Liver (tissue), 9 donors: Measurements from ENCODE around the gene WNT7B. TPM values are rescaled to one million over a fixed set of nuclear protein-coding genes. Genes with fewer than 3 reads are reported as not detected.

ENCODE experiments used
- DNase-seq: peaks from one replicate; pipeline ENCODE4 v3.0.0-alpha.2; 2017; ENCODE audit warnings: low spot score
- H3K27ac ChIP-seq, 2 donors: one replicate each; pipeline ENCODE4 v1.7.0; 2013; ENCODE audit warnings: inconsistent platforms in 2 of 2, low read length in 2 of 2, control low read depth in 1 of 2, low read depth in 1 of 2, mild to moderate bottlenecking in 1 of 2
- H3K27me3 ChIP-seq, 4 donors: one replicate each; pipeline versions ENCODE4 v1.6.1 to v1.7.0; 2013; ENCODE audit warnings: low read length in 3 of 4, inconsistent platforms in 1 of 4, mild to moderate bottlenecking in 1 of 4, moderate library complexity in 1 of 4; ENCODE audit not compliant: control insufficient read depth in 4 of 4, insufficient read depth in 4 of 4
- H3K36me3 ChIP-seq, 4 donors: one replicate each; pipeline versions ENCODE4 v1.6.1 to v1.7.0; 2013; ENCODE audit warnings: low read length in 3 of 4, mild to moderate bottlenecking in 3 of 4, low read depth in 1 of 4, moderate library complexity in 1 of 4; ENCODE audit not compliant: control insufficient read depth in 4 of 4, insufficient read depth in 3 of 4
- H3K4me1 ChIP-seq, 4 donors: one replicate each; pipeline versions ENCODE4 v1.6.1 to v1.7.0; 2013; ENCODE audit warnings: low read length in 3 of 4, mild to moderate bottlenecking in 3 of 4, moderate library complexity in 1 of 4; ENCODE audit not compliant: control insufficient read depth in 4 of 4, insufficient read depth in 4 of 4
- H3K4me3 ChIP-seq, 3 donors: one replicate each; pipeline versions ENCODE4 v1.6.1 to v1.7.0; 2013; ENCODE audit warnings: low read length in 3 of 3, control low read depth in 1 of 3, low read depth in 1 of 3, mild to moderate bottlenecking in 1 of 3
- H3K9ac ChIP-seq, 2 donors: one replicate each; pipeline ENCODE4 v1.7.0; 2013; ENCODE audit warnings: low read length in 2 of 2, mild to moderate bottlenecking in 2 of 2, moderate library complexity in 2 of 2, control low read depth in 1 of 2, low read depth in 1 of 2
- H3K9me3 ChIP-seq, 4 donors: one replicate each; pipeline versions ENCODE4 v1.6.1 to v1.7.0; 2013; ENCODE audit warnings: low read length in 3 of 4; ENCODE audit not compliant: control insufficient read depth in 4 of 4
- ATF3 ChIP-seq: IDR thresholded peaks from 2 replicates; pipeline ENCODE4 v1.6.1; 2016; ENCODE audit warnings: antibody characterized with exemption
- CTCF ChIP-seq: fragments of 150-350 bp; IDR thresholded peaks from 2 replicates; pipeline ENCODE4 v1.5.1; 2017; ENCODE audit warnings: improper control_type of control experiment, low read depth, low read length; ENCODE audit not compliant: missing input control
- EGR1 ChIP-seq, 2 donors: IDR thresholded peaks; 2 replicates each; pipeline ENCODE4 v1.6.1; 2016 to 2018; ENCODE audit warnings: antibody characterized with exemption in 2 of 2, low read depth in 2 of 2
- FOXA1 ChIP-seq: IDR thresholded peaks from 2 replicates; pipeline ENCODE4 v1.6.1; 2016; ENCODE audit warnings: antibody characterized with exemption
- FOXA2 ChIP-seq: IDR thresholded peaks from 2 replicates; pipeline ENCODE4 v1.6.1; 2016; ENCODE audit warnings: antibody characterized with exemption
- GABPA ChIP-seq, 2 donors: IDR thresholded peaks in 1 of 2; conservative IDR thresholded peaks in 1 of 2; 2 replicates each; pipeline ENCODE4 v1.6.1; 2016; ENCODE audit warnings: antibody characterized with exemption in 2 of 2, mild to moderate bottlenecking in 1 of 2, moderate library complexity in 1 of 2
- HNF4A ChIP-seq, 2 donors: conservative IDR thresholded peaks; 2 replicates each; pipeline ENCODE4 v1.6.1; 2016; ENCODE audit warnings: antibody characterized with exemption in 2 of 2, mild to moderate bottlenecking in 2 of 2
- HNF4G ChIP-seq: IDR thresholded peaks from 2 replicates; pipeline ENCODE4 v1.6.1; 2016; ENCODE audit warnings: antibody characterized with exemption
- JUND ChIP-seq, 2 donors: IDR thresholded peaks; 2 replicates each; pipeline ENCODE4 v1.6.1; 2016; ENCODE audit warnings: antibody characterized with exemption in 2 of 2
- MAX ChIP-seq: IDR thresholded peaks from 2 replicates; pipeline ENCODE4 v1.6.1; 2016; ENCODE audit warnings: antibody characterized with exemption
- NR2F2 ChIP-seq: IDR thresholded peaks from 2 replicates; pipeline ENCODE4 v1.6.1; 2016; ENCODE audit warnings: antibody characterized with exemption
- RAD21 ChIP-seq, 2 donors: IDR thresholded peaks; 2 replicates each; pipeline ENCODE4 v1.6.1; 2016; ENCODE audit warnings: antibody characterized with exemption in 2 of 2, mild to moderate bottlenecking in 2 of 2
- RXRA ChIP-seq, 2 donors: IDR thresholded peaks; 2 replicates each; pipeline ENCODE4 v1.6.1; 2017 to 2018; ENCODE audit warnings: antibody characterized with exemption in 2 of 2, mild to moderate bottlenecking in 1 of 2
- TAF1 ChIP-seq: conservative IDR thresholded peaks from 2 replicates; pipeline ENCODE4 v1.6.1; 2016; ENCODE audit warnings: antibody characterized with exemption, mild to moderate bottlenecking
- YY1 ChIP-seq: IDR thresholded peaks from 2 replicates; pipeline ENCODE4 v1.6.1; 2016; ENCODE audit warnings: antibody characterized with exemption, mild to moderate bottlenecking
- ZBTB33 ChIP-seq: IDR thresholded peaks from 2 replicates; pipeline ENCODE4 v1.6.1; 2016; ENCODE audit warnings: antibody characterized with exemption
- WGBS: extraction: QIAGEN DNeasy Blood & Tissue Kit; methylation state at CpG from one replicate; pipeline ENCODE4 v1.1.7; 2013; 5-methylcytosine and 5-hydroxymethylcytosine counted together
- polyA plus RNA-seq, 2 donors: library from polyadenylated mRNA; stranded (reverse) in 1 of 2; unstranded in 1 of 2; fragments of 200-250 nt in 1 of 2; fragments of >200 nt in 1 of 2; fragmentation: Nextera tagmentation in 1 of 2; extraction: Ambion mirVana in 1 of 2; gene quantifications; one replicate each; pipeline versions ENCODE4 v1.2.1 to v1.2.3, GENCODE V29; 2013 to 2015
- total RNA-seq, 2 donors: library from RNA; depleted of rRNA; stranded (reverse); fragments of >200 nt; gene quantifications; one replicate each; pipeline ENCODE4 v1.2.3, GENCODE V29; 2014
- donor health status: healthy.
- donor health status: healthy.
- donor health status: healthy.
- donor health status: healthy.
- donor health status: healthy.

The WNT7B gene
- total and polyA plus RNA-seq, 4 donors, result 0.06 to 0.28 TPM; not detected in 2

- no peak for TF ChIP-seq YY1
- TF ChIP-seq TAF1, result no peak
- TF ChIP-seq JUND (IDR thresholded peaks at IDR 0.05), result no peak
- no peak for TF ChIP-seq ZBTB33
- TF ChIP-seq ATF3, result no peak
- TF ChIP-seq GABPA (IDR thresholded peaks at IDR 0.05 in 1 of 2, conservative IDR thresholded peaks at IDR 0.05 in 1 of 2), result no peak
- no peak for TF ChIP-seq FOXA1
- no peak for TF ChIP-seq RAD21 (IDR thresholded peaks at IDR 0.05)
- TF ChIP-seq EGR1 (IDR thresholded peaks at IDR 0.05; ENCODE audit: low read depth in 2 of 2), result no peak
- no peak for TF ChIP-seq RXRA (IDR thresholded peaks at IDR 0.05)
- TF ChIP-seq FOXA2, result no peak
- no peak for TF ChIP-seq NR2F2
- TF ChIP-seq HNF4A (conservative IDR thresholded peaks at IDR 0.05), result no peak
- no peak for TF ChIP-seq CTCF
- no peak for TF ChIP-seq HNF4G
- H3K9me3 ChIP-seq, result peaks cover 2 to 5% (median 3%) of the 10 kb centered on the region in 4 donors
- H3K27ac ChIP-seq, result no peak overlapping the region
- no peaks in the 10 kb centered on the region for H3K27me3 ChIP-seq
- DNase-seq, result no peak
- H3K4me1 ChIP-seq, result no peaks in the 10 kb centered on the region
- 93% methylated on average over 2 of the region's 2 CpGs for WGBS
- no peak overlapping the region for H3K4me3 ChIP-seq
- no peak overlapping the region for H3K9ac ChIP-seq
- no peaks in the 10 kb centered on the region for H3K36me3 ChIP-seq
Observed at GRCh38 chr22:45914309-45914708, 62.7 kb downstream of the WNT7B start.

GRCh38 chr22:45912910-45913309, 64.1 kb downstream of the WNT7B start:
- DNase-seq, result no peak
- H3K9me3 ChIP-seq, result peaks cover 2 to 5% (median 3%) of the 10 kb centered on the region in 4 donors
- no peaks in the 10 kb centered on the region for H3K36me3 ChIP-seq
- 80% methylated on average over 6 of the region's 6 CpGs for WGBS
- no peaks in the 10 kb centered on the region for H3K27me3 ChIP-seq
- TF ChIP-seq MAX, result no peak
- no peaks in the 10 kb centered on the region for H3K4me1 ChIP-seq
- no peak overlapping the region for H3K9ac ChIP-seq
- H3K27ac ChIP-seq, result no peak overlapping the region
- no peak overlapping the region for H3K4me3 ChIP-seq
